Neural cell (in vitro differentiated cells): ENCODE measurements around the gene ATP13A3. TPM values are rescaled to one million over a fixed set of nuclear protein-coding genes. Genes with fewer than 3 reads are reported as not detected.

ENCODE experiments used
- H2AFZ ChIP-seq: fragments of 200-600, 300-800 bp; sonication (generic), shearing (Covaris generic); 2 replicates; pipeline ENCODE4 v1.6.0; 2014; ENCODE audit warnings: low read depth, mild to moderate bottlenecking, antibody characterized with exemption, low read length, moderate library complexity
- H3F3A ChIP-seq: fragments of 200-600 bp; shearing (Covaris generic); 2 replicates; pipeline ENCODE4 v1.6.1; 2016; ENCODE audit warnings: mild to moderate bottlenecking, moderate library complexity, mixed read lengths, antibody characterized with exemption, low read length; ENCODE audit not compliant: insufficient read depth, poor library complexity, severe bottlenecking
- H3K27ac ChIP-seq: fragments of 200-600, 300-800 bp; sonication (generic), shearing (Covaris generic); 2 replicates; pipeline ENCODE4 v1.5.1; 2014; ENCODE audit warnings: mild to moderate bottlenecking, low read length, moderate library complexity
- H3K27me3 ChIP-seq: fragments of 300-800, 200-600 bp; sonication (generic), shearing (Covaris generic); 2 replicates; pipeline ENCODE4 v1.6.0; 2014; ENCODE audit warnings: mild to moderate bottlenecking, low read depth, low read length, moderate library complexity; ENCODE audit not compliant: insufficient read depth
- H3K36me3 ChIP-seq: fragments of 300-800, 200-600 bp; sonication (generic), shearing (Covaris generic); 2 replicates; pipeline ENCODE4 v1.5.1; 2014; ENCODE audit warnings: mild to moderate bottlenecking, antibody characterized with exemption, low read length, moderate library complexity; ENCODE audit not compliant: insufficient read depth
- H3K4me2 ChIP-seq: fragments of 300-800, 200-600 bp; sonication (generic), shearing (Covaris generic); 2 replicates; pipeline ENCODE4 v1.6.0; 2014; ENCODE audit warnings: mild to moderate bottlenecking, low read length
- H3K4me3 ChIP-seq: fragments of 300-800, 200-600 bp; sonication (generic), shearing (Covaris generic); 2 replicates; pipeline ENCODE4 v1.5.1; 2014; ENCODE audit warnings: mild to moderate bottlenecking, low read length, moderate library complexity
- H3K79me2 ChIP-seq: fragments of 200-600 bp; shearing (Covaris generic); replicated peaks from 2 replicates; pipeline ENCODE4 v1.6.0; 2014; ENCODE audit warnings: mild to moderate bottlenecking, low read length, moderate library complexity; ENCODE audit not compliant: insufficient read depth
- H3K9ac ChIP-seq: fragments of 300-800, 200-600 bp; sonication (generic), shearing (Covaris generic); 2 replicates; pipeline ENCODE4 v1.6.1; 2016; ENCODE audit warnings: mild to moderate bottlenecking, low read length, mixed read lengths
- H3K9me2 ChIP-seq: fragments of 200-600 bp; shearing (Covaris generic); 2 replicates; pipeline ENCODE4 v1.6.1; 2016; ENCODE audit warnings: mild to moderate bottlenecking, low read length, mixed read lengths; ENCODE audit not compliant: insufficient read depth
- H3K9me3 ChIP-seq: fragments of 200-600, 300-800 bp; sonication (generic), shearing (Covaris generic); 2 replicates; pipeline ENCODE4 v1.6.1; 2016; ENCODE audit warnings: mild to moderate bottlenecking, mixed run types, low read length, moderate library complexity, mixed read lengths
- H4K20me1 ChIP-seq: fragments of 200-600 bp; shearing (Covaris generic); 2 replicates; pipeline ENCODE4 v1.6.1; 2016; ENCODE audit warnings: mild to moderate bottlenecking, mixed run types; ENCODE audit not compliant: insufficient read depth
- CTCF ChIP-seq: fragments of 450-650 bp; IDR thresholded peaks from 2 replicates; pipeline ENCODE4 v1.5.1; 2014; ENCODE audit warnings: antibody characterized with exemption, mild to moderate bottlenecking, moderate library complexity; ENCODE audit not compliant: poor library complexity, severe bottlenecking
- EP300 ChIP-seq: fragments of 450-650 bp; conservative IDR thresholded peaks from 2 replicates; pipeline ENCODE4 v1.6.1; 2014; ENCODE audit warnings: antibody characterized with exemption, mild to moderate bottlenecking, moderate library complexity; ENCODE audit not compliant: poor library complexity, severe bottlenecking
- EZH2 ChIP-seq: fragments of 200-600, 300-800 bp; shearing (Covaris generic), sonication (generic); IDR thresholded peaks from 2 replicates; pipeline ENCODE4 v1.6.1; 2014; ENCODE audit warnings: antibody characterized with exemption, low read length, borderline replicate concordance, mild to moderate bottlenecking; ENCODE audit not compliant: insufficient read depth, poor library complexity, severe bottlenecking
- MXI1 ChIP-seq: fragments of 450-650 bp; conservative IDR thresholded peaks from 2 replicates; pipeline ENCODE4 v1.6.1; 2014; ENCODE audit warnings: antibody characterized with exemption, mild to moderate bottlenecking; ENCODE audit not compliant: poor library complexity, severe bottlenecking
- POLR2AphosphoS5 ChIP-seq: IDR thresholded peaks from 2 replicates; pipeline ENCODE4 v1.6.1; 2012
- RAD21 ChIP-seq: fragments of 450-650 bp; conservative IDR thresholded peaks from 2 replicates; pipeline ENCODE4 v1.6.1; 2014; ENCODE audit warnings: antibody characterized with exemption, mild to moderate bottlenecking, moderate library complexity
- REST ChIP-seq: IDR thresholded peaks from 2 replicates; pipeline ENCODE4 v1.6.1; 2012; ENCODE audit warnings: borderline replicate concordance
- SMC3 ChIP-seq: fragments of 450-650 bp; conservative IDR thresholded peaks from 2 replicates; pipeline ENCODE4 v1.6.1; 2014; ENCODE audit warnings: antibody characterized with exemption, mild to moderate bottlenecking, moderate library complexity; ENCODE audit not compliant: poor library complexity
- TAF1 ChIP-seq: IDR thresholded peaks from 2 replicates; pipeline ENCODE4 v1.6.1; 2012; ENCODE audit warnings: low read depth
- polyA plus RNA-seq: library from polyadenylated mRNA; depleted of rRNA; stranded (reverse); fragments of >200 nt; gene quantifications from 2 replicates; pipeline ENCODE4 v1.2.3, GENCODE V29; 2014

The ATP13A3 gene
- polyA plus RNA-seq, 1 donor from 2014 or later: 64.7 TPM

- no peak overlapping the region for H3K4me3 ChIP-seq
- no peaks in the 10 kb centered on the region for H3K9me3 ChIP-seq
- H3K9me2 ChIP-seq: no peaks in the 10 kb centered on the region
- no peak overlapping the region for H3K27ac ChIP-seq
- H3K4me2 ChIP-seq: no peak overlapping the region
- H3F3A ChIP-seq: no peaks in the 10 kb centered on the region
- TF ChIP-seq SMC3 (no peak), CTCF (no peak), REST (no peak), TAF1 (no peak), EP300 (no peak), MXI1 (no peak), RAD21 (no peak), EZH2 (no peak), POLR2AphosphoS5 (no peak)
- H4K20me1 ChIP-seq: no peaks in the 10 kb centered on the region
- no peaks in the 10 kb centered on the region for H3K36me3 ChIP-seq
- H2AFZ ChIP-seq: no peak overlapping the region
- H3K9ac ChIP-seq: no peak overlapping the region
- H3K79me2 ChIP-seq: no peaks in the 10 kb centered on the region
- no peaks in the 10 kb centered on the region for H3K27me3 ChIP-seq
Observed at GRCh38 chr3:194364314-194364651, 122.5 kb downstream of the ATP13A3 start.

- no peaks in the 10 kb centered on the region for H3F3A ChIP-seq
- H3K27me3 ChIP-seq: no peaks in the 10 kb centered on the region
- no peaks in the 10 kb centered on the region for H3K36me3 ChIP-seq
- H3K9ac ChIP-seq: no peak overlapping the region
- H3K4me2 ChIP-seq: no peak overlapping the region
- no peaks in the 10 kb centered on the region for H3K9me3 ChIP-seq
- H3K4me3 ChIP-seq: no peak overlapping the region
- H4K20me1 ChIP-seq: no peaks in the 10 kb centered on the region
- no peaks in the 10 kb centered on the region for H3K79me2 ChIP-seq
- no peak overlapping the region for H2AFZ ChIP-seq
- no peak for TF ChIP-seq TAF1
- no peak for TF ChIP-seq CTCF
- TF ChIP-seq EP300: no peak
- TF ChIP-seq SMC3: no peak
- no peak for TF ChIP-seq POLR2AphosphoS5
- TF ChIP-seq MXI1: no peak
- no peak overlapping the region for H3K27ac ChIP-seq
- no peaks in the 10 kb centered on the region for H3K9me2 ChIP-seq
Observed at GRCh38 chr3:194360568-194360967, 126.2 kb downstream of the ATP13A3 start.
